ENCODE measurements around the gene IQGAP1. TPM values are rescaled to one million over a fixed set of nuclear protein-coding genes. Genes with fewer than 3 reads are reported as not detected.

IQGAP1 gene
- total RNA-seq, 1 donor from 2014 or later, result 178 TPM

DNA sequence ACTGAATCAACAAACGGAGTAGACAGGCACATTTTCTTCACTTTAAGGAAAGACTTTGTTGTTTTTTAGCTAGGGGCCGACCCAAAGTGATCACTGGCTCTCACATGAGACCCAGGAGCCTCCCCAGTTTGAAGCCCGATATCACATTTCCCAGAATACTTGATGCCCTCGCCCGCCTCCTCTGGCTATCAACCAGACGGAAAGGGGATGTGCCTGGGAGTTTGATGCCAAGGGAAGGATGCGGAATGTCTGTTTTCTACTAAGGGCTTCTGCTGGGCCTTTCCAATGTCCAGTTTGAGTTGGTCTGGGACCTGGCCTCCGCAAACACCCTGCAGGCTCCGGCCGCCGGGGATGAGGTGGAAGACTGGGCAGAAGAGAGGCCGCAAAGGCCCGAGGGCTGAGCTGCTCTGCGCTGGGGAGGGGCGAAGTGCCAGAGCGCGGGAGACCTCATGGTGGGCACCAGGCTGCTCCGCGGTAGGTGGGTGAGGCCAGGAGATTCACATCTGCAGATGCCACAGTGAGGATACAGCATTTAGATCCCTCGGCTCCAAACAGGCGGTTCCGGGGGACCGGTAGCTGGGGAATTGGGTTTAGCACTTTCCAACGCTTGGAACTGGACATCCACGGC lies 36.4 kb upstream of the IQGAP1 start:
- Mint-ChIP-seq H3K4me3 (ENCODE audit: unreplicated experiment) (peak overlapping the region; percentile 87), H3K36me3 (ENCODE audit: unreplicated experiment) (no peaks in the 10 kb centered on the region), H3K27ac (ENCODE audit: unreplicated experiment) (no peak overlapping the region), H3K9me3 (ENCODE audit: unreplicated experiment) (no peaks in the 10 kb centered on the region), H3K27me3 (ENCODE audit: unreplicated experiment) (no peaks in the 10 kb centered on the region), H3K4me1 (ENCODE audit: unreplicated experiment) (peaks cover 10% of the 10 kb centered on the region)
- DNase-seq (ENCODE audit: extremely low spot score, unreplicated experiment), result no peak
- TF ChIP-seq, protein P1, sequence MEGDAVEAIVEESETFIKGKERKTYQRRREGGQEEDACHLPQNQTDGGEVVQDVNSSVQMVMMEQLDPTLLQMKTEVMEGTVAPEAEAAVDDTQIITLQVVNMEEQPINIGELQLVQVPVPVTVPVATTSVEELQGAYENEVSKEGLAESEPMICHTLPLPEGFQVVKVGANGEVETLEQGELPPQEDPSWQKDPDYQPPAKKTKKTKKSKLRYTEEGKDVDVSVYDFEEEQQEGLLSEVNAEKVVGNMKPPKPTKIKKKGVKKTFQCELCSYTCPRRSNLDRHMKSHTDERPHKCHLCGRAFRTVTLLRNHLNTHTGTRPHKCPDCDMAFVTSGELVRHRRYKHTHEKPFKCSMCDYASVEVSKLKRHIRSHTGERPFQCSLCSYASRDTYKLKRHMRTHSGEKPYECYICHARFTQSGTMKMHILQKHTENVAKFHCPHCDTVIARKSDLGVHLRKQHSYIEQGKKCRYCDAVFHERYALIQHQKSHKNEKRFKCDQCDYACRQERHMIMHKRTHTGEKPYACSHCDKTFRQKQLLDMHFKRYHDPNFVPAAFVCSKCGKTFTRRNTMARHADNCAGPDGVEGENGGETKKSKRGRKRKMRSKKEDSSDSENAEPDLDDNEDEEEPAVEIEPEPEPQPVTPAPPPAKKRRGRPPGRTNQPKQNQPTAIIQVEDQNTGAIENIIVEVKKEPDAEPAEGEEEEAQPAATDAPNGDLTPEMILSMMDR (IDR thresholded peaks at IDR 0.05), result no peak

DNA sequence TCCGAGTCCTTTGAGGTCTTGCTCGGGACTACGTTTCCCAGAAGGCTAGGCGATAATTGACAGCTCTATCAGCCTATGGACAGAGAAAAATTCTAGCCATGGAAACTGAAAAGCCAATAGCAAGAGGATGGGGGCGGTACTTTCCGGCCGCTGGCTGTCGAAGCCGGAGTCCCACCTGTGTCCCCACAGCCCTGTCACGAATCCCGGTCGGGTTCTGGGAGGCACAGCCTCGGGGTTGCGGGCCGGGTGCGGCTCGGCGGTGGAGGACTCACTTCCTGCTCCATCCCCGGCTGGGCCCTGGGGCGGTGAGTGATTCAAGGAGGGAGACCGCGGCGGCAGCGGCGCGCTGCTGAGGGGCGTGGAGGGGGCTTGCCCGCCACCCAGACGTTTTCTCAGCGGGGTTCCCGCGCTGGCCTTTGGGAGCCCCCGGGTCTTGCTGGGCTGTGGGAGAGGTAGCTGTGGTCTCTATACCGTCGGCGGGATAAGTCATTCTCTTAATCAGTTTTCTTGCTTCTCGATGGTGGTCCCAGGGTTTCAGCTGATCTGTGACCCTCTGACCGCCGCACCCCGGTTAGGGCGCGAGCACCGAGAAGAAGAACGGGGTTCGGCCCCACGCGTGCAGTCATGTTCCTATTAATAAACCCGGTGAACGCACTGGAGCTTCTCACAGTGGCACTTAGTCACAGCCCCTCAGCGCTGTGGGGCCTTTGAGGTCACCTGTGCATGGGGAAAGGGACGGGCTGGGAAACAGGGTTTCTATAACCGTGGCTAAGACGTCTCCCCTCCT lies 35.7 kb upstream of the IQGAP1 start, which contains the start of gene ZNF774:
Gene ZNF774, plus strand, starts transcription at position 178 of the 787 bp plus-strand sequence. CDS start 2,377 bp downstream, outside the sequence.
- peak; percentile 95 for DNase-seq (ENCODE audit: extremely low spot score, unreplicated experiment)
- no peaks in the 10 kb centered on the region for H3K9me3 Mint-ChIP-seq (ENCODE audit: unreplicated experiment)
- no peaks in the 10 kb centered on the region for H3K36me3 Mint-ChIP-seq (ENCODE audit: unreplicated experiment)
- no peak within 1 kb of the TSS for H3K27ac Mint-ChIP-seq (ENCODE audit: unreplicated experiment)
- H3K4me3 Mint-ChIP-seq (ENCODE audit: unreplicated experiment), result peak within 1 kb of the TSS; percentile 87
- peaks cover 10% of the 10 kb centered on the region for H3K4me1 Mint-ChIP-seq (ENCODE audit: unreplicated experiment)
- H3K27me3 Mint-ChIP-seq (ENCODE audit: unreplicated experiment), result no peaks in the 10 kb centered on the region
- TF ChIP-seq, protein P1 (IDR thresholded peaks at IDR 0.05), result no peak

DNA sequence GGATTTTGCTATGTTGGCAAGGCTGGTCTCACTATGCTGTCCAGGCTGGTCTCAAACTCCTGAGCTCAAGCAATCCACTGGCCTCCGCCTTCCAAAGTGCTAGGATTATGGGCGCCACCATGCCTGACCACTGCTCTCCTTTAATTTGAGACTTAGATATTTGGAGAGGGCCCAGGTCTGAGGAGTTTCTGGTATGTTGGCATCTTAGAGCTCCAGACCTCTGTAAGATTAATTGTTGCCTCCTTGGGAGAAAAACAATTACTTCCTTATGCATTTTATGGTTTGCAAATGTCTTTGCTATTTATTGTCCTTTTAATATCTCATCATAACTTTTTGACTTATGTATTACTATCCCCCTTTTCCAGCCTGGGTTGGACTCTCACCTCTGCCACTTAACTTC lies 33.1 kb upstream of the IQGAP1 start:
- Mint-ChIP-seq H3K27me3 (ENCODE audit: unreplicated experiment) (no peaks in the 10 kb centered on the region), H3K4me3 (ENCODE audit: unreplicated experiment) (no peak overlapping the region), H3K4me1 (ENCODE audit: unreplicated experiment) (peaks cover 10% of the 10 kb centered on the region), H3K9me3 (ENCODE audit: unreplicated experiment) (no peaks in the 10 kb centered on the region), H3K36me3 (ENCODE audit: unreplicated experiment) (no peaks in the 10 kb centered on the region), H3K27ac (ENCODE audit: unreplicated experiment) (no peak overlapping the region)
- TF ChIP-seq, protein P1 (IDR thresholded peaks at IDR 0.05), result no peak
- DNase-seq (ENCODE audit: extremely low spot score, unreplicated experiment), result no peak

DNA sequence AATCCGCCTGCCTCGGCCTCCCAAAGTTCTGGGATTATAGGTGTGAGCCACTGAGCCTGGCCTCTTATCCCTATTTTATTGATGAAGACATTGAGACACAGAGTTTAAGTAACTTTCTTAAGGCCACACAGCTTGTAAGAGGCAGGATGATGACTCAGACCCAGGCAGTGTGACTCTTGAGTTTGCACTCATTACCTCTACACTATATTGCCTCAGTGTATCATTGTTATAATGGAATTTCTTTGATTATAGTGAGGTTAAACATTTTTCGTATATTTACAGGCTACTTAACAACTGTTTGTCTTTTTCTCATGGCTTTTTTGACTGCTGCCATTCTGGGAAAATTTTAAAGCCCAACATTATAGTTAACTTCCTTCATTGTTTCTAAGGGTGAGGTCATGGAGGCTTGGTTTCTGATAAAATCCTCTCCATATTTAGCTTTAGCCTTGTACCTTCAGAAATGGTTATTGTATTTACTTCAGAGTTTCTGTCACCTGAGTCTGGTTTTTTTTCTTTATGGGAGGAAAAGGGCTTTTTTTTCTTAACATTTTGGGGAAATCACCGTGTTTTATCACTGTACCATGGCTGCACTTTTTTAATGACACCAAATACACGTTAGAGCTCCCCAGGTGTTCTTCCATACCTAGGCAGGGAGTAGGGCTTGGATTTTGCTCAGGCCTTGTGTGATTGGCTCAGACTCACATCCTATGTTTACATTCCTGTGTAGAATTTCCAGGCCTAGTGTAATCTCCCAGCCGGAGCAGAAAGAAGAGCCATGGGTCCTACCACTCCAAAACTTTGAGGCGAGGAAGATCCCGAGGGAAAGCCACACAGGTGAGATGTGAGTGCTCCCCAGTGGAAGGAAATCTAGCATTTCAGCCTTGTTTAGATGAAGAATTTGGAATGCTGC lies 29.7 kb upstream of the IQGAP1 start:
- Mint-ChIP-seq H3K27ac (ENCODE audit: unreplicated experiment) (no peak overlapping the region), H3K9me3 (ENCODE audit: unreplicated experiment) (no peaks in the 10 kb centered on the region), H3K4me1 (ENCODE audit: unreplicated experiment) (peaks cover 16% of the 10 kb centered on the region), H3K27me3 (ENCODE audit: unreplicated experiment) (no peaks in the 10 kb centered on the region), H3K36me3 (ENCODE audit: unreplicated experiment) (peaks cover 6% of the 10 kb centered on the region), H3K4me3 (ENCODE audit: unreplicated experiment) (no peak overlapping the region)
- TF ChIP-seq, protein P1 (IDR thresholded peaks at IDR 0.05), result no peak
- DNase-seq (ENCODE audit: extremely low spot score, unreplicated experiment), result no peak
